Adipocyte (in vitro differentiated cells): ENCODE measurements around the gene NRXN3.
A peak's percentile ranks its signal among the peaks of the same experiment; 100 is the strongest.

Experiments used
- DNase-seq: peaks from one replicate; pipeline ENCODE4 v3.0.0-alpha.2; 2015; ENCODE audit warnings: low read depth
- H3K27me3 ChIP-seq: replicated peaks from 2 replicates; pipeline ENCODE4 v1.7.0; 2013; ENCODE audit warnings: mild to moderate bottlenecking, low read length, moderate library complexity; ENCODE audit not compliant: control insufficient read depth, insufficient read depth
- H3K36me3 ChIP-seq: 2 replicates; pipeline ENCODE4 v1.7.0; 2013; ENCODE audit warnings: low read length, mild to moderate bottlenecking, moderate library complexity; ENCODE audit not compliant: control insufficient read depth, insufficient read depth, severe bottlenecking
- H3K4me1 ChIP-seq: 2 replicates; pipeline ENCODE4 v1.7.0; 2013; ENCODE audit warnings: mild to moderate bottlenecking, low read length, moderate library complexity; ENCODE audit not compliant: control insufficient read depth, insufficient read depth
- H3K4me3 ChIP-seq: 2 replicates; pipeline ENCODE4 v1.7.0; 2013; ENCODE audit warnings: mild to moderate bottlenecking, low read length, moderate library complexity
- H3K9ac ChIP-seq: 2 replicates; pipeline ENCODE4 v1.7.0; 2013; ENCODE audit warnings: mild to moderate bottlenecking, low read length, moderate library complexity
- H3K9me3 ChIP-seq: 2 replicates; pipeline ENCODE4 v1.7.0; 2013; ENCODE audit warnings: mild to moderate bottlenecking, low read length, moderate library complexity; ENCODE audit not compliant: control insufficient read depth

Gene NRXN3

DNA sequence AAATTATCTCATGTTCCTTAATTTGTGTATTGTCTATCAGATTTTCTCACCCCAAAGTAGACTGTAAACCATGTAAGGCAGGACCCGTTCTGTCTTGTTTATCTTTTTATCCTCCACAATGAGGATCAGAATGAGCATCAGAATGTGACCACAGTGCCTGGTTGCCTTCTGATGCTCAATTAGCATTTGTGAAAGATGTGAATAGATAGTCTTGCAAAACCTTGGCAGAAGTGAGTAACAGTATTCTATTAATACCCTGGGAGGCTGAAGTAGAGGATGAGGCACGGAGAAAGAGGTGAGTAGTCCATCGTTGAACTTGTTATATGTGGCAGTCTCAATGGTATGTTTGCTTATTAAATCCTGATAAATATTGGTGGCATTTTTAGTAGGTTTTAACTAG, 781.4 kb downstream of the NRXN3 start:
- Histone ChIP-seq H3K4me1 (no peaks in the 10 kb centered on the region), H3K4me3 (no peak overlapping the region), H3K27me3 (no peaks in the 10 kb centered on the region), H3K36me3 (no peaks in the 10 kb centered on the region), H3K9me3 (no peaks in the 10 kb centered on the region), H3K9ac (no peak overlapping the region)
- no peak for DNase-seq

- peak; percentile 89 for DNase-seq
- Histone ChIP-seq H3K36me3 (no peaks in the 10 kb centered on the region), H3K4me1 (peaks cover 5% of the 10 kb centered on the region), H3K4me3 (peak overlapping the region; percentile 65), H3K27me3 (no peaks in the 10 kb centered on the region), H3K9me3 (no peaks in the 10 kb centered on the region), H3K9ac (peak overlapping the region; percentile 70)
These were observed 789.6 kb downstream of the NRXN3 start for GRCh38 chr14:78959674-78960264.

DNA sequence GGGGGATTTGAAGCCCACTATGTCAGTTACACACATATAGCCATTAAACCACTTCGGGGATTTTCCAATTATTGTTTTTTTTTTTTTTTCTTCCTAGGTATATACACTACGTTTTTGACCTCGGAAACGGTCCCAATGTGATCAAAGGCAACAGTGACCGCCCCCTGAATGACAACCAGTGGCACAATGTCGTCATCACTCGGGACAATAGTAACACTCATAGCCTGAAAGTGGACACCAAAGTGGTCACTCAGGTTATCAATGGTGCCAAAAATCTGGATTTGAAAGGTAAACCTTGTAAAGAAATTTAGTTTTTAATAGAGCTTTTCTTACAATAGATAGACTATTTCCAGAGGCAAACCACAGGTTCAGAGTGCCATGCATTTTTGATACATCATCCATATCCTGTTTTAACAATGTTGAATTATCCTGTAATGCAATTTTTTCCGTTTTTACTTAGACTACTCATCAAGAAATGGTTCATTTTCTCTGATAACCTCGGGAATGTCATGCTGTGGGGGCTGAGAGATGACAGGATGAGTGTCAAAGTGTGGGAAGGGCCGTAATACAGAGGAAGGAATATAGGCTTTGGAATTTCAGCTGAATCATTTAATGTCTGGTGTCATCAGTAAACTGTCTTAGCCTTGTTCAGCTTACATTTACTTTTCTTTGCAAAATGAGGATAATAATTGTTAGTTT, 797.1 kb downstream of the NRXN3 start:
- no peaks in the 10 kb centered on the region for H3K9me3 ChIP-seq
- no peak overlapping the region for H3K4me3 ChIP-seq
- H3K27me3 ChIP-seq: no peaks in the 10 kb centered on the region
- DNase-seq: peak; percentile 4
- no peak overlapping the region for H3K9ac ChIP-seq
- H3K36me3 ChIP-seq: no peaks in the 10 kb centered on the region
- peaks cover 14% of the 10 kb centered on the region for H3K4me1 ChIP-seq

- H3K27me3 ChIP-seq: no peaks in the 10 kb centered on the region
- peaks cover 16% of the 10 kb centered on the region for H3K4me1 ChIP-seq
- H3K9me3 ChIP-seq: no peaks in the 10 kb centered on the region
- no peak for DNase-seq
- no peak overlapping the region for H3K9ac ChIP-seq
- H3K36me3 ChIP-seq: no peaks in the 10 kb centered on the region
- no peak overlapping the region for H3K4me3 ChIP-seq
These were observed 798.1 kb downstream of the NRXN3 start for GRCh38 chr14:78968265-78968664.

DNA sequence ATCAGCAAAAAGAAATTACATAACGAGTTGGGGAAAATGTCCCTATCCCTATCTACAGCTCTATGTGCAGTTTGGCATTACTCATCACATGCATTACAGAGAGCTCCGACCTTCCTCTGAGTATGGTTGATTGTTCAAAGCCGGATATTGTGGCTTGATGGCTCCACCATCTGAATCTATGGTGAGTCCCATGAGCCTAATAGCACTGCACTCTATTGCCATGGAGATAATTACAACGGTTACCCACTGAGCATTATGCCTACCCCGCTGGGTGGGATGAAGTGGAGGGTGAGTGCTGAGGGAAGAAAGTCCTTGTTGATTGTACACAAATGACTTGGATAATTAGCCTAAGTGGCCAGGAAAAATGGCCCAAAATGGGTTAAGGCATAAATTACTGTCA, 800.5 kb downstream of the NRXN3 start:
- DNase-seq: no peak
- Histone ChIP-seq H3K4me3 (no peak overlapping the region), H3K27me3 (no peaks in the 10 kb centered on the region), H3K9ac (no peak overlapping the region), H3K36me3 (no peaks in the 10 kb centered on the region), H3K4me1 (peaks cover 16% of the 10 kb centered on the region), H3K9me3 (no peaks in the 10 kb centered on the region)

GRCh38 chr14:78972440-78972839, 802.3 kb downstream of the NRXN3 start:
- no peak for DNase-seq
- no peaks in the 10 kb centered on the region for H3K36me3 ChIP-seq
- peaks cover 13% of the 10 kb centered on the region for H3K4me1 ChIP-seq
- H3K4me3 ChIP-seq: no peak overlapping the region
- H3K9me3 ChIP-seq: no peaks in the 10 kb centered on the region
- H3K9ac ChIP-seq: no peak overlapping the region
- H3K27me3 ChIP-seq: peaks cover 4% of the 10 kb centered on the region

- H3K27me3 ChIP-seq: peaks cover 4% of the 10 kb centered on the region
- DNase-seq: no peak
- no peak overlapping the region for H3K4me3 ChIP-seq
- H3K9ac ChIP-seq: no peak overlapping the region
- H3K36me3 ChIP-seq: no peaks in the 10 kb centered on the region
- H3K9me3 ChIP-seq: no peaks in the 10 kb centered on the region
- peaks cover 6% of the 10 kb centered on the region for H3K4me1 ChIP-seq
These were observed 804.5 kb downstream of the NRXN3 start for GRCh38 chr14:78974691-78975090.

DNA sequence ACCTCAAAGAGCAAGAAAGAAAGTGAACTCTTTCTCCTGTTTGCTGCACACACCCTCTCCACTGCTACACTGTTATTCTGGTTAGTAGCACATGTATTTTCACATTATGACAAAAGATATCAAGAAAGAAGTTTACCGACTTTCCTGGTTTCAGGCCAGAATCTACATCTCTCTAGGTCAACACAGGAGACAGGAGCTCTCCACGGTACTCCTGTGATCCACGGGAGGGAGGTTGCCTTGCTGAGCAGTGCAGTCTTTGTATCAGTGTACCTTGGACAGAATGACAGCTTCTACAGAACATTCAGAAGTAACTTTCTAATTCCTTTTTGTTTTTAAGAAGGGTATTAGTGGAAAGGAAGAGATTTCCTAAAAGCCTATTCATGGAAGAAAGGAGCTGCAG, 805.6 kb downstream of the NRXN3 start:
- no peak for DNase-seq

GRCh38 chr14:78978896-78979295, 808.7 kb downstream of the NRXN3 start:
- Histone ChIP-seq H3K4me3 (no peak overlapping the region), H3K9me3 (no peaks in the 10 kb centered on the region), H3K36me3 (no peaks in the 10 kb centered on the region), H3K27me3 (peaks cover 4% of the 10 kb centered on the region), H3K4me1 (peaks cover 7% of the 10 kb centered on the region), H3K9ac (no peak overlapping the region)
- no peak for DNase-seq

More for the DNA sequence above, 805.6 kb downstream of the NRXN3 start:
- Histone ChIP-seq H3K4me3 (no peak overlapping the region), H3K36me3 (no peaks in the 10 kb centered on the region), H3K27me3 (peaks cover 4% of the 10 kb centered on the region), H3K9ac (no peak overlapping the region), H3K4me1 (peaks cover 6% of the 10 kb centered on the region), H3K9me3 (no peaks in the 10 kb centered on the region)

DNA sequence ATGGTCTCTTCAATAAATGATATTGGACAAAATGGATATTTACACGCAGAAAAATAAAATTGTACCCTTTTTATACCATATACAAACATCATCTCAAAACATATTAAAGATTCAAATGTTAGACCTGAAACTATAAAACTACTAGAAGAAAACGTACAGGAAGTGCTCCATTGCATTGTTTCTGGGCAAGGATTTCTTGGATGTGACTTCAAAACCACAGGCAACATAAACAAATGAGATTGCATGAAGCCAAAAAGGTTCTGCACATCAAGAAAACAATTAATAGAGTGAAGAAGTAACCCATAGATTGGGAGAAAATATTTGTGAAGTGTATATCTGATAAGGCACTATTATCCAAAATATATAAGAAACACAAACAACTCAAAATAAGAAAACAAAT, 812.4 kb downstream of the NRXN3 start:
- Histone ChIP-seq H3K27me3 (no peaks in the 10 kb centered on the region), H3K9me3 (no peaks in the 10 kb centered on the region), H3K9ac (no peak overlapping the region), H3K36me3 (no peaks in the 10 kb centered on the region), H3K4me1 (peaks cover 7% of the 10 kb centered on the region), H3K4me3 (no peak overlapping the region)
- no peak for DNase-seq

- peak; percentile 15 for DNase-seq
- no peak overlapping the region for H3K4me3 ChIP-seq
- H3K9ac ChIP-seq: no peak overlapping the region
- H3K9me3 ChIP-seq: no peaks in the 10 kb centered on the region
- H3K27me3 ChIP-seq: no peaks in the 10 kb centered on the region
- no peaks in the 10 kb centered on the region for H3K36me3 ChIP-seq
- peaks cover 7% of the 10 kb centered on the region for H3K4me1 ChIP-seq
These were observed 813.0 kb downstream of the NRXN3 start for GRCh38 chr14:78983126-78983525.
